Measurements from ENCODE around the gene GJC2.

DNA sequence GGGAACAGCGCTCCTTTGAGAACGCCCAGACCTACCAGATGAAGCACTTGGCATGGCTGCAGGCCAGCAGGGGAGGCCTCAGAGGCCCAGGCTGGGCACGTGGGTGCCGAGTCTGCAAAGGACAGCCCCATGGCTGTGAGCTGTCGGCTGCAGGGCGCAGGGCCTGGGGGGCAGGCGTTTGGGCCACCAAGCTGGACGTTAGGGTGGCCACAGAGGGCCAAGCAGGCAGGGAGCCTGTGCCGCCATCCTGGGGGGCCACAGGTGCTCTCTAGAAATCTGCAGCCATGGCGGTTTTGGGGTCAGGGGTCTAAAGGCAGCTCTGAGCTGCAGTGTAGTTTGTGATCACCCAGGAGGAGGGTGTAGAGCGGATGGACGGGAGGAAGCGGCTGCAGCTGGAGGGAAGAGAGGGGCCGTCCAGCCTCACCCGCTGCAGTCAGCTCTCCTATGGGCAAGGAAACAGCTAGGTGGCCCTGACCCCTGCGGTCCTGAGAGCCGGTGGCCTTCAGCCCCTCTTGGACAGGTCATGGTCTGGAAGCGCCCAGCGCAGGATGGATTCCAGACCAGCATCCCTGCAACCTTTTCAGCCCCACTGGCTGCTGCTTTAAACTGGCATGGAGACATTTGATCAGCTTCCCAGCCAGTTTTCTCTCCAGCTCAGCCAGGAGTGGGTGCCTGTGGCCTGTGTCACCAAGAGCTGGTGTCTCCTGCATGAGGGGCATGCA lies 26.9 kb downstream of the GJC2 start:
- no peak for TF ChIP-seq POLR2A (IDR thresholded peaks at IDR 0.05; ENCODE audit: low read depth, low read length)
- TF ChIP-seq MYC (IDR thresholded peaks at IDR 0.05; ENCODE audit: low read depth, low read length): no peak
- TF ChIP-seq, protein P1, sequence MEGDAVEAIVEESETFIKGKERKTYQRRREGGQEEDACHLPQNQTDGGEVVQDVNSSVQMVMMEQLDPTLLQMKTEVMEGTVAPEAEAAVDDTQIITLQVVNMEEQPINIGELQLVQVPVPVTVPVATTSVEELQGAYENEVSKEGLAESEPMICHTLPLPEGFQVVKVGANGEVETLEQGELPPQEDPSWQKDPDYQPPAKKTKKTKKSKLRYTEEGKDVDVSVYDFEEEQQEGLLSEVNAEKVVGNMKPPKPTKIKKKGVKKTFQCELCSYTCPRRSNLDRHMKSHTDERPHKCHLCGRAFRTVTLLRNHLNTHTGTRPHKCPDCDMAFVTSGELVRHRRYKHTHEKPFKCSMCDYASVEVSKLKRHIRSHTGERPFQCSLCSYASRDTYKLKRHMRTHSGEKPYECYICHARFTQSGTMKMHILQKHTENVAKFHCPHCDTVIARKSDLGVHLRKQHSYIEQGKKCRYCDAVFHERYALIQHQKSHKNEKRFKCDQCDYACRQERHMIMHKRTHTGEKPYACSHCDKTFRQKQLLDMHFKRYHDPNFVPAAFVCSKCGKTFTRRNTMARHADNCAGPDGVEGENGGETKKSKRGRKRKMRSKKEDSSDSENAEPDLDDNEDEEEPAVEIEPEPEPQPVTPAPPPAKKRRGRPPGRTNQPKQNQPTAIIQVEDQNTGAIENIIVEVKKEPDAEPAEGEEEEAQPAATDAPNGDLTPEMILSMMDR (IDR thresholded peaks at IDR 0.05; ENCODE audit: extremely low read depth in 1 of 2, insufficient read depth in 1 of 2, low read depth in 1 of 2, low read length in 2 of 2): no peak
- no peak for TF ChIP-seq POLR2AphosphoS5 (IDR thresholded peaks at IDR 0.05; ENCODE audit: insufficient read depth, low read depth, low read length)
- no peak for TF ChIP-seq FOS (IDR thresholded peaks at IDR 0.05; ENCODE audit: borderline replicate concordance, insufficient read depth, low read length)
- no peak for TF ChIP-seq JUN (IDR thresholded peaks at IDR 0.05; ENCODE audit: borderline replicate concordance, insufficient read depth, insufficient read length, low read depth)
- TF ChIP-seq EZH2 (IDR thresholded peaks at IDR 0.05; ENCODE audit: borderline replicate concordance, low read depth, low read length, severe bottlenecking): no peak

All from endothelial cell of umbilical vein (primary cell).